Measurements from ENCODE around the gene CADPS.

The CADPS gene

GRCh38 chr3:62774221-62774620, 101.0 kb downstream of the CADPS start:
- no peak overlapping the region for H3K4me3 ChIP-seq (ENCODE audit: low read depth, low read length)
- TF ChIP-seq CTCF (IDR thresholded peaks at IDR 0.05; ENCODE audit: low read depth, low read length): no peak

- TF ChIP-seq CTCF (IDR thresholded peaks at IDR 0.05; ENCODE audit: low read depth, low read length): no peak
- H3K4me3 ChIP-seq (ENCODE audit: low read depth, low read length): no peak overlapping the region
These were observed 103.7 kb downstream of the CADPS start for GRCh38 chr3:62771331-62772072.

- no peak overlapping the region for H3K4me3 ChIP-seq (ENCODE audit: low read depth, low read length)
- TF ChIP-seq CTCF (IDR thresholded peaks at IDR 0.05; ENCODE audit: low read depth, low read length): no peak
These were observed 106.3 kb downstream of the CADPS start for GRCh38 chr3:62768896-62769295.

- no peak overlapping the region for H3K4me3 ChIP-seq (ENCODE audit: low read depth, low read length)
- TF ChIP-seq CTCF (IDR thresholded peaks at IDR 0.05; ENCODE audit: low read depth, low read length): no peak
These were observed 113.5 kb downstream of the CADPS start for GRCh38 chr3:62761711-62762110.

- no peak overlapping the region for H3K4me3 ChIP-seq (ENCODE audit: low read depth, low read length)
- no peak for TF ChIP-seq CTCF (IDR thresholded peaks at IDR 0.05; ENCODE audit: low read depth, low read length)
These were observed 113.9 kb downstream of the CADPS start for GRCh38 chr3:62761311-62761710.

GRCh38 chr3:62758296-62759066, 116.7 kb downstream of the CADPS start:
- TF ChIP-seq CTCF (IDR thresholded peaks at IDR 0.05; ENCODE audit: low read depth, low read length): no peak
- no peak overlapping the region for H3K4me3 ChIP-seq (ENCODE audit: low read depth, low read length)

- no peak for TF ChIP-seq CTCF (IDR thresholded peaks at IDR 0.05; ENCODE audit: low read depth, low read length)
- H3K4me3 ChIP-seq (ENCODE audit: low read depth, low read length): no peak overlapping the region
These were observed 118.2 kb downstream of the CADPS start for GRCh38 chr3:62757045-62757444.

Measured in WI38 (cell line).